A549 (cell line): Measurements from ENCODE around the gene GATA5. TPM values are rescaled to one million over a fixed set of nuclear protein-coding genes. Genes with fewer than 3 reads are reported as not detected.

Source experiments
- ATAC-seq, 2 experiments: fragments of 200-7000 bp in 1 of 2; fragments of >200 bp in 1 of 2; cut with Nextera tagmentation in 1 of 2; cut with Tn5 transposase in 1 of 2; 3 replicates each; pipeline versions ENCODE4 v1.8.0 to v1.9.1; 2018 to 2020; ENCODE audit warnings: mild to moderate bottlenecking in 1 of 2, moderate library complexity in 1 of 2
- CTCF ChIA-PET: fragments of 300-600 bp; sonication (Branson Sonifier 250); formaldehyde crosslinking; extraction: SDS; loops from one replicate; lab custom pipeline; 2021; ENCODE audit warnings: antibody characterized with exemption, inconsistent platforms; lab: Yijun Ruan, JAX
- POLR2A ChIA-PET: fragments of 350-600 bp; formaldehyde crosslinking; extraction: SDS; loops from one replicate; lab custom pipeline; 2021; ENCODE audit warnings: antibody characterized with exemption, inconsistent platforms; lab: Yijun Ruan, JAX
- DNase-seq, 2 experiments: peaks; one replicate each; pipeline versions ENCODE4 v3.0.0 to v3.0.0-alpha.2; 2011 to 2016; ENCODE audit warnings: low read depth in 1 of 2, low spot score in 1 of 2
- FAIRE-seq: peaks from 2 replicates; lab custom pipeline; 2011; peaks lifted over from hg19 to GRCh38; lab: Jason Lieb, UNC
- H3K27ac ChIP-seq, 2 experiments: fragments of >200 bp; sonication (Bioruptor Twin); formaldehyde crosslinking; 3 replicates each; pipeline ENCODE4 v1.5.1; 2016 to 2017
- H3K4me1 ChIP-seq: fragments of >200 bp; sonication (Bioruptor Twin); formaldehyde crosslinking; 3 replicates; pipeline ENCODE4 v1.6.1; 2016
- H3K4me2 ChIP-seq: fragments of >200 bp; sonication (Bioruptor Twin); formaldehyde crosslinking; 3 replicates; pipeline ENCODE4 v1.6.1; 2016
- H3K4me3 ChIP-seq: fragments of >200 bp; sonication (Bioruptor Twin); formaldehyde crosslinking; 3 replicates; pipeline ENCODE4 v1.5.1; 2016
- H3K9me3 ChIP-seq: fragments of >200 bp; sonication (Bioruptor Twin); formaldehyde crosslinking; 3 replicates; pipeline ENCODE4 v1.6.1; 2016
- CBX8 ChIP-seq: fragments of 200-600 bp; sonication (generic); IDR thresholded peaks from 2 replicates; pipeline ENCODE4 v1.6.1; 2016
- CHD2 ChIP-seq: fragments of 150-350 bp; IDR thresholded peaks from 2 replicates; pipeline ENCODE4 v1.6.1; 2014; ENCODE audit warnings: low read length; ENCODE audit not compliant: partially characterized antibody
- CHD4 ChIP-seq: fragments of 200-600 bp; sonication (generic); IDR thresholded peaks from 2 replicates; pipeline ENCODE4 v1.6.1; 2016; ENCODE audit warnings: antibody characterized with exemption, mild to moderate bottlenecking, borderline replicate concordance
- CTCF ChIP-seq: fragments of >200 bp; sonication (Bioruptor Twin); formaldehyde crosslinking; IDR thresholded peaks from 3 replicates; pipeline ENCODE4 v1.5.1; 2016
- EHMT2 ChIP-seq: fragments of 200-600 bp; sonication (generic); IDR thresholded peaks from 2 replicates; pipeline ENCODE4 v1.6.1; 2016; ENCODE audit warnings: antibody characterized with exemption, low read depth, mild to moderate bottlenecking, moderate library complexity
- ESRRA ChIP-seq: fragments of 150-350 bp; IDR thresholded peaks from 2 replicates; pipeline ENCODE4 v1.6.1; 2014; ENCODE audit warnings: mild to moderate bottlenecking, low read length, borderline replicate concordance
- FOXS1 ChIP-seq: fragments of 250-450 bp; sonication (Bioruptor Pico); IDR thresholded peaks from 2 replicates; pipeline ENCODE4 v1.5.0; 2020; ENCODE audit warnings: mild to moderate bottlenecking, moderate library complexity
- HDAC2 ChIP-seq: fragments of 200-600 bp; sonication (generic); IDR thresholded peaks from 2 replicates; pipeline ENCODE4 v1.6.1; 2016
- HES2 ChIP-seq: fragments of >200 bp; sonication (Bioruptor Twin); formaldehyde crosslinking; IDR thresholded peaks from 2 replicates; pipeline ENCODE4 v1.6.1; 2016
- JUNB ChIP-seq: fragments of >200 bp; sonication (Bioruptor Twin); formaldehyde crosslinking; IDR thresholded peaks from 2 replicates; pipeline ENCODE4 v1.6.1; 2016
- KDM5A ChIP-seq: fragments of 200-600 bp; sonication (generic); IDR thresholded peaks from 2 replicates; pipeline ENCODE4 v1.6.1; 2016; ENCODE audit warnings: antibody characterized with exemption, mild to moderate bottlenecking
- MAX ChIP-seq: IDR thresholded peaks from 2 replicates; pipeline ENCODE4 v1.6.1; 2012
- MYC ChIP-seq: IDR thresholded peaks from 2 replicates; pipeline ENCODE4 v1.6.1; 2012; ENCODE audit warnings: mild to moderate bottlenecking, inconsistent platforms, low read length, improper control_type of control experiment, borderline replicate concordance
- NPAS2 ChIP-seq: fragments of 250-450 bp; sonication (Bioruptor Pico); IDR thresholded peaks from 2 replicates; pipeline ENCODE4 v1.8.0; 2022; ENCODE audit warnings: mild to moderate bottlenecking, moderate library complexity, borderline replicate concordance
- NR3C1 ChIP-seq: fragments of >200 bp; sonication (Bioruptor Twin); formaldehyde crosslinking; IDR thresholded peaks from 3 replicates; pipeline ENCODE4 v1.6.1; 2017
- POLR2A ChIP-seq: IDR thresholded peaks from 2 replicates; pipeline ENCODE4 v1.6.1; 2012; ENCODE audit warnings: mild to moderate bottlenecking, low read length
- RCOR1 ChIP-seq: fragments of 150-350 bp; IDR thresholded peaks from 2 replicates; pipeline ENCODE4 v1.6.1; 2014; ENCODE audit warnings: antibody characterized with exemption, low read length, low read depth
- SMC3 ChIP-seq: fragments of >200 bp; sonication (Bioruptor Twin); formaldehyde crosslinking; IDR thresholded peaks from 3 replicates; pipeline ENCODE4 v1.6.1; 2018; ENCODE audit warnings: inconsistent platforms
- SREBF2 ChIP-seq: fragments of 450-650 bp; IDR thresholded peaks from 2 replicates; pipeline ENCODE4 v1.6.1; 2014; ENCODE audit warnings: mild to moderate bottlenecking, moderate library complexity
- WGBS: methylation state at CpG from one replicate; pipeline ENCODE4 v1.1.6; 2017; ENCODE audit errors: missing lambda C conversion rate; 5-methylcytosine and 5-hydroxymethylcytosine counted together
- polyA minus RNA-seq: library from RNA; depleted of rRNA, polyadenylated mRNA; stranded (reverse); fragments of >200 nt; gene quantifications from 2 replicates; pipeline ENCODE4 v1.2.3, GENCODE V29; 2011; rRNA and poly(A)+ RNA removed
- polyA plus RNA-seq, 4 experiments: library from polyadenylated mRNA; depleted of rRNA in 3 of 4; stranded (reverse); fragments of >200 nt; fragmentation: RNase III in 1 of 4; extraction: RNeasy Plus Mini Kit Qiagen cat#74134 plus additional on column Dnase treatment in 1 of 4; gene quantifications; 2 replicates in 3 of 4; 3 replicates in 1 of 4; pipeline ENCODE4 v1.2.3, GENCODE V29; 2011 to 2017

GATA5 gene
- polyA plus RNA-seq (2011; rRNA removed) (0.21 and 0.22 TPM in 2 replicates), polyA plus RNA-seq (2017; fragmentation: RNase III; extraction: RNeasy Plus Mini Kit Qiagen cat#74134 plus additional on column Dnase treatment) (0.45 to 0.82 TPM (median 0.72 TPM) in 3 replicates), polyA minus RNA-seq (0.29 TPM in 2 replicates)
- 0.32 and 0.52 TPM in 2 replicates for polyA plus RNA-seq (2012; cell fraction: cytosol; rRNA removed)
- polyA plus RNA-seq (2012; cell fraction: nucleus; rRNA removed) = 0.28 and 0.49 TPM in 2 replicates

- DNase-seq = no peak
- Histone ChIP-seq H3K27ac (peak within 1 kb of the TSS; percentile 42 to 84), H3K9me3 (no peaks in the 10 kb centered on the region), H3K4me2 (peak within 1 kb of the TSS; percentile 94), H3K4me3 (peak within 1 kb of the TSS; percentile 50), H3K4me1 (peaks cover 4% of the 10 kb centered on the region; the same call in 1 of the 3 replicates)
- CTCF ChIA-PET = no interaction called here
- POLR2A ChIA-PET = no interaction called here
- TF ChIP-seq SMC3 (no peak), KDM5A (no peak), JUNB (no peak)
- TF ChIP-seq, all 56 proteins: peak for 0
- peak; percentile 24 to 25 for ATAC-seq
- no peak for FAIRE-seq
- no CpG with 5 or more reads among the region's 37 CpGs for WGBS
These were observed at the start of gene GATA5 for GRCh38 chr20:62475772-62476055. Gene GATA5, minus strand, starts transcription at chr20:62475995. Its CDS starts 474 bp downstream, at chr20:62475521.

GRCh38 chr20:62525014-62525413 lies 49.2 kb upstream of the GATA5 start:
- 35% methylated on average over 13 of the region's 15 CpGs for WGBS
- FAIRE-seq (no peak), ATAC-seq (no peak), DNase-seq (no peak)
- TF ChIP-seq EHMT2 = no peak
- TF ChIP-seq FOXS1 (CRISPR knock-in tag) = no peak
- TF ChIP-seq CTCF = no peak
- TF ChIP-seq CBX8 = no peak
- ChIA-PET POLR2A (no interaction called here), CTCF (interaction anchor here (1.0 to 1.2 kb wide), 2 partner anchors 8 to 9 kb away, joined by 3 to 6 read pairs; no protein-coding TSS in a partner anchor)
- H3K4me3 ChIP-seq = no peak overlapping the region
- H3K4me2 ChIP-seq = no peak overlapping the region
- H3K4me1 ChIP-seq = no peaks in the 10 kb centered on the region
- no peak overlapping the region for H3K27ac ChIP-seq
- H3K9me3 ChIP-seq = no peaks in the 10 kb centered on the region

GRCh38 chr20:62524505-62524911 lies 48.7 kb upstream of the GATA5 start:
- ATAC-seq (no peak), DNase-seq (no peak), FAIRE-seq (no peak)
- Histone ChIP-seq H3K4me3 (no peak overlapping the region), H3K27ac (no peak overlapping the region), H3K4me2 (no peak overlapping the region), H3K4me1 (no peaks in the 10 kb centered on the region)
- POLR2A ChIA-PET = no interaction called here
- CTCF ChIA-PET = interaction anchor here (1.0 to 1.2 kb wide), 2 partner anchors 8 to 9 kb away, joined by 3 to 6 read pairs; no protein-coding TSS in a partner anchor
- WGBS = 46% methylated on average over 9 of the region's 10 CpGs
- TF ChIP-seq CHD2 (no peak), HES2 (no peak), RCOR1 (no peak), POLR2A (no peak)
- TF ChIP-seq, all 56 proteins: peak for 0
- no peaks in the 10 kb centered on the region for H3K9me3 ChIP-seq

GRCh38 chr20:62523473-62524203 lies 47.8 kb upstream of the GATA5 start:
- 68% methylated on average over 26 of the region's 26 CpGs for WGBS
- no peak for ATAC-seq
- no peak for DNase-seq
- Histone ChIP-seq H3K4me2 (no peak overlapping the region), H3K4me3 (no peak overlapping the region), H3K27ac (no peak overlapping the region), H3K4me1 (no peaks in the 10 kb centered on the region), H3K9me3 (no peaks in the 10 kb centered on the region)
- CTCF ChIA-PET = interaction anchor here (1.1 kb wide), 1 partner anchor 27 kb away, joined by 3 read pairs; no protein-coding TSS in a partner anchor
- no peak for FAIRE-seq
- POLR2A ChIA-PET = no interaction called here
- TF ChIP-seq CHD4 (no peak), ESRRA (no peak), MAX (no peak), SREBF2 (no peak), FOXS1 (CRISPR knock-in tag) (no peak), MYC (no peak), HDAC2 (no peak), NR3C1 (no peak), CTCF (no peak), NPAS2 (CRISPR knock-in tag) (no peak)
